Measurements from ENCODE around the gene AGGF1.

The AGGF1 gene

GRCh38 chr5:77035950-77036349 is 5.7 kb downstream of the AGGF1 start:
- Histone ChIP-seq H3K27ac (ENCODE audit: low read depth, low read length) (no peak overlapping the region), H3F3A (ENCODE audit: insufficient read depth) (peaks cover 4% of the 10 kb centered on the region), H3K4me2 (ENCODE audit: low read depth, low read length, poor library complexity, severe bottlenecking) (no peak overlapping the region), H3K36me3 (ENCODE audit: low read length) (peaks cover 64% of the 10 kb centered on the region), H3K9ac (ENCODE audit: low read length) (no peak overlapping the region), H3K27me3 (ENCODE audit: low read length) (no peaks in the 10 kb centered on the region), H3K79me2 (ENCODE audit: insufficient read depth, low read length) (peaks cover 36% of the 10 kb centered on the region), H3K9me3 (ENCODE audit: insufficient read depth, low read length) (no peaks in the 10 kb centered on the region), H2AFZ (ENCODE audit: low read depth, low read length, severe bottlenecking) (no peak overlapping the region), H4K20me1 (ENCODE audit: low read depth, low read length) (no peaks in the 10 kb centered on the region), H3K9me2 (replicated peaks; ENCODE audit: insufficient read depth, low read length) (no peaks in the 10 kb centered on the region), H3K4me3 (ENCODE audit: insufficient read depth, low read length, poor library complexity, severe bottlenecking) (no peak overlapping the region)
- TF ChIP-seq CTCF (IDR thresholded peaks at IDR 0.05; ENCODE audit: insufficient read depth, low read length, poor library complexity, severe bottlenecking) = no peak
- no peak for TF ChIP-seq EZH2phosphoT487 (conservative IDR thresholded peaks at IDR 0.05; ENCODE audit: low read length)

- Histone ChIP-seq H3K36me3 (ENCODE audit: low read length) (peaks cover 40% of the 10 kb centered on the region; the same call in 1 of the 2 replicates), H3K4me2 (ENCODE audit: low read depth, low read length, poor library complexity, severe bottlenecking) (no peak overlapping the region), H3K79me2 (ENCODE audit: insufficient read depth, low read length) (no peaks in the 10 kb centered on the region), H3K9me3 (ENCODE audit: insufficient read depth, low read length) (no peaks in the 10 kb centered on the region), H3K27me3 (ENCODE audit: low read length) (no peaks in the 10 kb centered on the region), H4K20me1 (ENCODE audit: low read depth, low read length) (no peaks in the 10 kb centered on the region; the same call in 1 of the 2 replicates), H3K27ac (ENCODE audit: low read depth, low read length) (no peak overlapping the region), H3F3A (ENCODE audit: insufficient read depth) (peaks cover 5% of the 10 kb centered on the region; the same call in 1 of the 2 replicates), H3K9ac (ENCODE audit: low read length) (no peak overlapping the region), H3K4me3 (ENCODE audit: insufficient read depth, low read length, poor library complexity, severe bottlenecking) (no peak overlapping the region), H3K9me2 (replicated peaks; ENCODE audit: insufficient read depth, low read length) (no peaks in the 10 kb centered on the region), H2AFZ (ENCODE audit: low read depth, low read length, severe bottlenecking) (no peak overlapping the region)
- TF ChIP-seq CTCF (IDR thresholded peaks at IDR 0.05; ENCODE audit: insufficient read depth, low read length, poor library complexity, severe bottlenecking) (no peak), EZH2phosphoT487 (conservative IDR thresholded peaks at IDR 0.05; ENCODE audit: low read length) (no peak)
Observed at GRCh38 chr5:77046416-77047073, 16.3 kb downstream of the AGGF1 start.

GRCh38 chr5:77064040-77064439 is 33.8 kb downstream of the AGGF1 start:
- Histone ChIP-seq H3K4me3 (ENCODE audit: insufficient read depth, low read length, poor library complexity, severe bottlenecking) (no peak overlapping the region), H3K27ac (ENCODE audit: low read depth, low read length) (no peak overlapping the region), H3K36me3 (ENCODE audit: low read length) (peaks cover 49% of the 10 kb centered on the region), H3K4me2 (ENCODE audit: low read depth, low read length, poor library complexity, severe bottlenecking) (no peak overlapping the region), H3K9me3 (ENCODE audit: insufficient read depth, low read length) (no peaks in the 10 kb centered on the region), H3K9me2 (replicated peaks; ENCODE audit: insufficient read depth, low read length) (no peaks in the 10 kb centered on the region), H3K9ac (ENCODE audit: low read length) (no peak overlapping the region), H3K79me2 (ENCODE audit: insufficient read depth, low read length) (no peaks in the 10 kb centered on the region), H3F3A (ENCODE audit: insufficient read depth) (no peaks in the 10 kb centered on the region), H4K20me1 (ENCODE audit: low read depth, low read length) (no peaks in the 10 kb centered on the region), H3K27me3 (ENCODE audit: low read length) (no peaks in the 10 kb centered on the region), H2AFZ (ENCODE audit: low read depth, low read length, severe bottlenecking) (no peak overlapping the region)
- TF ChIP-seq EZH2phosphoT487 (conservative IDR thresholded peaks at IDR 0.05; ENCODE audit: low read length) (no peak), CTCF (IDR thresholded peaks at IDR 0.05; ENCODE audit: insufficient read depth, low read length, poor library complexity, severe bottlenecking) (no peak)
